WTC11 (cell line): ENCODE measurements around the gene TMCC1. TPM values are rescaled to one million over a fixed set of nuclear protein-coding genes. Genes with fewer than 3 reads are reported as not detected.

Experiments
- ATAC-seq: fragments of 200-7000 bp; cut with Tn5 transposase; 2 replicates; pipeline ENCODE4 v1.10.0; 2021; ENCODE audit warnings: mild to moderate bottlenecking, moderate library complexity
- CTCF ChIA-PET: fragments of 300-600 bp; sonication (Branson Sonifier 250); formaldehyde crosslinking; loops from one replicate; lab custom pipeline; 2021; ENCODE audit warnings: antibody characterized with exemption; lab: Charles Lee
- POLR2A ChIA-PET: fragments of 350-600 bp; sonication (Branson Sonifier 250); formaldehyde crosslinking; loops from one replicate; lab custom pipeline; 2021; ENCODE audit warnings: antibody characterized with exemption; lab: Charles Lee
- DNase-seq: peaks from one replicate; pipeline ENCODE4 v3.0.0; 2021; ENCODE audit warnings: low spot score
- H3K27ac Mint-ChIP-seq: 2 replicates; pipeline ENCODE4 v1.8.0; 2021; ENCODE audit warnings: mixed read lengths
- H3K27me3 Mint-ChIP-seq: 2 replicates; pipeline ENCODE4 v1.8.0; 2021; ENCODE audit warnings: low read depth, mild to moderate bottlenecking, moderate library complexity, mixed read lengths
- H3K36me3 Mint-ChIP-seq: 2 replicates; pipeline ENCODE4 v1.8.0; 2021; ENCODE audit warnings: mixed read lengths
- H3K4me1 Mint-ChIP-seq: 2 replicates; pipeline ENCODE4 v1.8.0; 2022; ENCODE audit warnings: mixed read lengths
- H3K4me3 Mint-ChIP-seq: 2 replicates; pipeline ENCODE4 v1.8.0; 2021; ENCODE audit warnings: mild to moderate bottlenecking, moderate library complexity, mixed read lengths
- H3K9me3 Mint-ChIP-seq: 2 replicates; pipeline ENCODE4 v1.8.0; 2021; ENCODE audit warnings: mixed read lengths
- CREM ChIP-seq: sonication (generic); formaldehyde crosslinking; IDR thresholded peaks from 2 replicates; pipeline ENCODE4 v1.8.1; 2022; ENCODE audit warnings: mild to moderate bottlenecking, missing genetic modification reagents, moderate library complexity
- E2F1 ChIP-seq: sonication (generic); formaldehyde crosslinking; IDR thresholded peaks from 2 replicates; pipeline ENCODE4 v1.8.0; 2022; ENCODE audit warnings: mild to moderate bottlenecking, missing genetic modification reagents
- ETV6 ChIP-seq: sonication (generic); formaldehyde crosslinking; IDR thresholded peaks from 2 replicates; pipeline ENCODE4 v1.8.1; 2022; ENCODE audit warnings: mild to moderate bottlenecking, missing genetic modification reagents
- IRF2 ChIP-seq: sonication (generic); formaldehyde crosslinking; IDR thresholded peaks from 2 replicates; pipeline ENCODE4 v1.8.0; 2022; ENCODE audit warnings: low read depth, missing genetic modification reagents, borderline replicate concordance
- MLX ChIP-seq: sonication (generic); formaldehyde crosslinking; IDR thresholded peaks from 2 replicates; pipeline ENCODE4 v1.8.1; 2023; ENCODE audit warnings: mild to moderate bottlenecking, missing genetic modification reagents, moderate library complexity
- PREB ChIP-seq: sonication (generic); formaldehyde crosslinking; IDR thresholded peaks from 2 replicates; pipeline ENCODE4 v1.8.1; 2022; ENCODE audit warnings: mild to moderate bottlenecking, missing genetic modification reagents, moderate library complexity, borderline replicate concordance
- RELA ChIP-seq: sonication (generic); formaldehyde crosslinking; IDR thresholded peaks from 2 replicates; pipeline ENCODE4 v1.8.1; 2022; ENCODE audit warnings: missing genetic modification reagents, mild to moderate bottlenecking, borderline replicate concordance
- SP1 ChIP-seq: sonication (generic); formaldehyde crosslinking; conservative IDR thresholded peaks from 2 replicates; pipeline ENCODE4 v1.8.1; 2022; ENCODE audit warnings: missing genetic modification reagents
- STAT6 ChIP-seq: sonication (generic); formaldehyde crosslinking; conservative IDR thresholded peaks from 2 replicates; pipeline ENCODE4 v1.8.1; 2023; ENCODE audit warnings: mild to moderate bottlenecking, low read depth, missing genetic modification reagents, moderate library complexity
- TEAD1 ChIP-seq: sonication (generic); formaldehyde crosslinking; IDR thresholded peaks from 2 replicates; pipeline ENCODE4 v1.8.0; 2022; ENCODE audit warnings: mild to moderate bottlenecking, missing genetic modification reagents
- USF2 ChIP-seq: sonication (generic); formaldehyde crosslinking; IDR thresholded peaks from 2 replicates; pipeline ENCODE4 v1.8.1; 2023; ENCODE audit warnings: mild to moderate bottlenecking, missing genetic modification reagents, moderate library complexity
- ZNF219 ChIP-seq: sonication (generic); formaldehyde crosslinking; IDR thresholded peaks from 2 replicates; pipeline ENCODE4 v1.8.0; 2023; ENCODE audit warnings: missing genetic modification reagents, mild to moderate bottlenecking, borderline replicate concordance
- ZNF263 ChIP-seq: sonication (generic); formaldehyde crosslinking; IDR thresholded peaks from 2 replicates; pipeline ENCODE4 v1.8.1; 2022; ENCODE audit warnings: low read depth, mild to moderate bottlenecking, moderate library complexity, missing genetic modification reagents
- ZNF281 ChIP-seq: sonication (generic); formaldehyde crosslinking; IDR thresholded peaks from 2 replicates; pipeline ENCODE4 v1.8.0; 2023; ENCODE audit warnings: mild to moderate bottlenecking, missing genetic modification reagents
- ZNF396 ChIP-seq: fragments of 250-450 bp; sonication (Bioruptor Pico); IDR thresholded peaks from 2 replicates; pipeline ENCODE4 v1.8.0; 2021; ENCODE audit warnings: mild to moderate bottlenecking, moderate library complexity, borderline replicate concordance
- ZNF425 ChIP-seq: fragments of 250-450 bp; sonication (Bioruptor Pico); conservative IDR thresholded peaks from 2 replicates; pipeline ENCODE4 v1.9.0; 2021; ENCODE audit warnings: mild to moderate bottlenecking
- ZNF532 ChIP-seq: fragments of 250-450 bp; sonication (Bioruptor Pico); IDR thresholded peaks from 2 replicates; pipeline ENCODE4 v1.9.0; 2021; ENCODE audit warnings: mild to moderate bottlenecking, borderline replicate concordance
- ZSCAN18 ChIP-seq: fragments of 250-450 bp; sonication (Bioruptor Pico); IDR thresholded peaks from 2 replicates; pipeline ENCODE4 v2.1.2; 2022; ENCODE audit warnings: mild to moderate bottlenecking, moderate library complexity
- total RNA-seq: library from RNA; stranded (reverse); gene quantifications from 3 replicates; pipeline ENCODE4 v1.2.3, GENCODE V29; 2021

Gene TMCC1
- total RNA-seq, 1 experiment from 2014 or later, result 29.3 TPM

- no peak for TF ChIP-seq E2F1 (CRISPR knock-in tag)
- TF ChIP-seq ZSCAN18 (CRISPR knock-in tag), result no peak
- TF ChIP-seq ZNF219 (CRISPR knock-in tag), result no peak
- no peak for TF ChIP-seq ZNF396
- no peak for TF ChIP-seq ZNF532 (CRISPR knock-in tag)
- no peak for TF ChIP-seq CREM
- no peak for TF ChIP-seq ETV6 (CRISPR knock-in tag)
- TF ChIP-seq MLX (CRISPR knock-in tag), result no peak
- TF ChIP-seq ZNF281 (CRISPR knock-in tag), result no peak
- TF ChIP-seq RELA (CRISPR knock-in tag), result no peak
- no peak for TF ChIP-seq SP1 (CRISPR knock-in tag)
- TF ChIP-seq USF2, result no peak
These were observed 293.2 kb downstream of the TMCC1 start (continued) for GRCh38 chr3:129600348-129600747.

GRCh38 chr3:129599607-129600006 is 293.9 kb downstream of the TMCC1 start:
- Mint-ChIP-seq H3K4me3 (no peak overlapping the region), H3K27me3 (peaks cover 13% of the 10 kb centered on the region), H3K27ac (peak overlapping the region; percentile 87), H3K4me1 (peaks cover 85% of the 10 kb centered on the region), H3K9me3 (no peaks in the 10 kb centered on the region), H3K36me3 (no peaks in the 10 kb centered on the region)
- POLR2A ChIA-PET, result interaction anchor here (1.0 kb wide), 1 partner anchor 160 kb away, joined by 3 read pairs; the partner anchor contains the start of gene MBD4
- CTCF ChIA-PET, result interaction anchor here (0.6 to 6.1 kb wide), 5 partner anchors 9 to 216 kb away, joined by 3 to 47 read pairs (median 3); no protein-coding TSS in a partner anchor
- ATAC-seq, result peak; percentile 50
- peak; percentile 56 for DNase-seq
- peak; percentile 85 for TF ChIP-seq ETV6 (CRISPR knock-in tag)
- TF ChIP-seq TEAD1 (CRISPR knock-in tag), result 0 out of 2 replicates have a peak, but pooled peaks have one; percentile 57
- TF ChIP-seq STAT6 (CRISPR knock-in tag), result no peak
- no peak for TF ChIP-seq ZNF425
- TF ChIP-seq ZNF263, result no peak
- TF ChIP-seq PREB (CRISPR knock-in tag), result no peak
- no peak for TF ChIP-seq IRF2 (CRISPR knock-in tag)
- no peak for TF ChIP-seq CREM
